SH-SY5Y (cell line): ENCODE results near the gene BAIAP2L2.

Experiments
- GATA2 ChIP-seq: IDR thresholded peaks from 2 replicates; pipeline ENCODE4 v1.6.1; 2011; ENCODE audit warnings: mild to moderate bottlenecking, low read depth, low read length
- GATA3 ChIP-seq: IDR thresholded peaks from 2 replicates; pipeline ENCODE4 v1.6.1; 2011; ENCODE audit warnings: low read depth, mild to moderate bottlenecking, low read length, moderate library complexity

GRCh38 chr22:38155703-38156102, 45.2 kb upstream of the BAIAP2L2 start:
- TF ChIP-seq GATA2: no peak
- no peak for TF ChIP-seq GATA3
